Endothelial cell of umbilical vein (primary cell): ENCODE measurements around the gene PLAAT2. TPM values are rescaled to one million over a fixed set of nuclear protein-coding genes. Genes with fewer than 3 reads are reported as not detected.

ENCODE experiments used
- BruUV-seq: library from RNA; stranded (reverse); fragments of 400-500 nt; replicated peaks from 2 replicates; lab custom pipeline; 2021; lab: Mats Ljungman, UMichigan
- CTCF ChIA-PET: fragments of 300-600, 350-600 bp; sonication (Branson Sonifier 250); formaldehyde crosslinking; loops from one replicate; lab custom pipeline; 2021; ENCODE audit warnings: antibody characterized with exemption, inconsistent platforms; lab: Charles Lee
- POLR2A ChIA-PET: fragments of 300-600, 350-600 bp; sonication (Branson Sonifier 250); formaldehyde crosslinking; loops from one replicate; lab custom pipeline; 2021; ENCODE audit warnings: antibody characterized with exemption, inconsistent platforms; lab: Charles Lee
- DNase-seq: peaks from one replicate; pipeline ENCODE4 v3.0.0-alpha.2; 2011; ENCODE audit warnings: low read depth, low spot score
- FAIRE-seq: peaks from 2 replicates; lab custom pipeline; 2011; peaks lifted over from hg19 to GRCh38; lab: Jason Lieb, UNC
- H2AFZ ChIP-seq: 2 replicates; pipeline ENCODE4 v1.6.0; 2012; ENCODE audit warnings: low read depth, low read length, control low read depth, inconsistent platforms
- H3K27ac ChIP-seq: 2 replicates; pipeline ENCODE4 v1.5.1; 2011; ENCODE audit warnings: low read depth, mild to moderate bottlenecking, control low read depth, low read length, moderate library complexity; ENCODE audit not compliant: insufficient read depth
- H3K27me3 ChIP-seq, 2 experiments: 2 replicates each; pipeline versions ENCODE4 v1.6.0 to v1.6.1; 2011; ENCODE audit warnings: low read length in 2 of 2, mixed read lengths in 1 of 2; ENCODE audit not compliant: control insufficient read depth in 2 of 2, insufficient read depth in 2 of 2
- H3K36me3 ChIP-seq, 2 experiments: 2 replicates in 1 of 2; 3 replicates in 1 of 2; pipeline ENCODE4 v1.5.1; 2011; ENCODE audit warnings: low read length in 2 of 2, mild to moderate bottlenecking in 1 of 2, moderate library complexity in 1 of 2; ENCODE audit not compliant: control insufficient read depth in 2 of 2, insufficient read depth in 2 of 2; ENCODE audit errors: extremely low read depth in 1 of 2
- H3K4me1 ChIP-seq: 3 replicates; pipeline ENCODE4 v1.5.1; 2011; ENCODE audit warnings: mild to moderate bottlenecking, low read length; ENCODE audit not compliant: control insufficient read depth, insufficient read depth; ENCODE audit errors: extremely low read depth
- H3K4me2 ChIP-seq: 2 replicates; pipeline ENCODE4 v1.6.1; 2011; ENCODE audit warnings: low read length, control low read depth, mixed read lengths; ENCODE audit not compliant: insufficient read depth
- H3K4me3 ChIP-seq, 3 experiments: fragments of 200-600 bp in 1 of 3; sonication (generic), shearing (Covaris generic) in 1 of 3; replicated peaks in 1 of 3; 2 replicates each; pipeline ENCODE4 v1.5.1; 2011 to 2016; ENCODE audit warnings: control low read depth in 3 of 3, low read length in 3 of 3, mild to moderate bottlenecking in 2 of 3, inconsistent platforms in 1 of 3, low read depth in 1 of 3, moderate library complexity in 1 of 3; ENCODE audit not compliant: insufficient read depth in 1 of 3
- H3K79me2 ChIP-seq: 2 replicates; pipeline ENCODE4 v1.6.0; 2012; ENCODE audit warnings: low read length, inconsistent platforms; ENCODE audit not compliant: control insufficient read depth, insufficient read depth
- H3K9ac ChIP-seq: replicated peaks from 2 replicates; pipeline ENCODE3; 2011; ENCODE audit warnings: low read length, control low read depth; ENCODE audit not compliant: insufficient read depth; ENCODE audit errors: extremely low read depth
- H3K9me1 ChIP-seq: replicated peaks from 3 replicates; pipeline ENCODE4 v1.6.0; 2011; ENCODE audit warnings: mild to moderate bottlenecking, low read length; ENCODE audit not compliant: control insufficient read depth, insufficient read depth; ENCODE audit errors: extremely low read depth
- H3K9me3 ChIP-seq: replicated peaks from 2 replicates; pipeline ENCODE4 v1.5.1; 2012; ENCODE audit warnings: low read length, inconsistent platforms; ENCODE audit not compliant: control insufficient read depth, insufficient read depth
- H4K20me1 ChIP-seq: replicated peaks from 2 replicates; pipeline ENCODE3; 2011; ENCODE audit warnings: mild to moderate bottlenecking, low read length; ENCODE audit not compliant: control insufficient read depth, insufficient read depth; ENCODE audit errors: extremely low read depth
- CTCF ChIP-seq, 2 donors: IDR thresholded peaks; 1 replicate in 1 of 2; 2 replicates in 1 of 2; pipeline ENCODE4 v1.5.1; 2011; ENCODE audit warnings: low read length in 2 of 2, mild to moderate bottlenecking in 2 of 2, moderate library complexity in 2 of 2, control low read depth in 1 of 2, inconsistent platforms in 1 of 2, low read depth in 1 of 2; ENCODE audit not compliant: insufficient read depth in 1 of 2; ENCODE audit errors: extremely low read depth in 1 of 2
- EZH2 ChIP-seq: IDR thresholded peaks from 2 replicates; pipeline ENCODE4 v1.6.1; 2012; ENCODE audit warnings: borderline replicate concordance, low read depth, mild to moderate bottlenecking, moderate library complexity, low read length, inconsistent platforms; ENCODE audit not compliant: severe bottlenecking
- FOS ChIP-seq: IDR thresholded peaks from 2 replicates; pipeline ENCODE4 v1.6.1; 2011; ENCODE audit warnings: mild to moderate bottlenecking, low read length, moderate library complexity, borderline replicate concordance; ENCODE audit not compliant: insufficient read depth
- GATA2 ChIP-seq: IDR thresholded peaks from 2 replicates; pipeline ENCODE4 v1.7.0; 2011; ENCODE audit warnings: low read depth, mild to moderate bottlenecking, moderate library complexity, mixed read lengths, low read length; ENCODE audit not compliant: insufficient read length, insufficient read depth
- JUN ChIP-seq: IDR thresholded peaks from 2 replicates; pipeline ENCODE4 v1.6.1; 2011; ENCODE audit warnings: borderline replicate concordance, low read depth; ENCODE audit not compliant: insufficient read length, insufficient read depth
- MAX ChIP-seq: IDR thresholded peaks from 2 replicates; pipeline ENCODE4 v1.6.1; 2011; ENCODE audit not compliant: insufficient read depth, insufficient read length
- MYC ChIP-seq: IDR thresholded peaks from one replicate; pipeline ENCODE4 v1.6.1; 2011; ENCODE audit warnings: mild to moderate bottlenecking, low read depth, low read length
- POLR2A ChIP-seq: IDR thresholded peaks from 2 replicates; pipeline ENCODE4 v1.6.1; 2012; ENCODE audit warnings: low read depth, mild to moderate bottlenecking, control low read depth, low read length
- POLR2AphosphoS5 ChIP-seq: IDR thresholded peaks from 2 replicates; pipeline ENCODE4 v1.6.1; 2012; ENCODE audit warnings: low read depth, mild to moderate bottlenecking, control low read depth, low read length, moderate library complexity; ENCODE audit not compliant: insufficient read depth
- dilution Hi-C: fragments of 300-500 bp; cut with MboI; formaldehyde crosslinking; loops from one replicate; pipeline ENCODE4 v1.15.0; 2019; ENCODE audit warnings: low sequenced_read_pairs; ENCODE audit not compliant: extremely low pct_ligation_motif_present
- intact Hi-C: fragments of 100-400 bp; cut with micrococcal nuclease; formaldehyde crosslinking; loops from one replicate; pipeline ENCODE4 v1.10.0; 2022
- polyA plus RNA-seq, 4 experiments: library from polyadenylated mRNA; depleted of rRNA in 3 of 4; stranded (reverse) in 3 of 4; unstranded in 1 of 4; fragments of >200 nt; gene quantifications; 2 replicates each; pipeline versions ENCODE4 v1.2.1 to v1.2.3, GENCODE V29; 2011 to 2012; ENCODE audit warnings: missing spikeins in 1 of 4
- total RNA-seq: library from RNA; stranded (reverse); gene quantifications from 2 replicates; pipeline ENCODE4 v1.2.3, GENCODE V29; 2021

Gene PLAAT2
- total and polyA plus RNA-seq, 2 donors (not counting 3 experiments of a cell fraction or from before 2014, with no cell fraction given) = 0.40 TPM; not detected in 1

GRCh38 chr11:63505857-63506528, 57.2 kb downstream of the PLAAT2 start, which contains the start of gene LGALS12:
TSS of gene LGALS12 (plus strand) at chr11:63506084. CDS start at chr11:63506459, 375 bp downstream.
- H2AFZ ChIP-seq = no peak within 1 kb of the TSS
- no peak for FAIRE-seq

More at GRCh38 chr11:63505857-63506528, 57.2 kb downstream of the PLAAT2 start, which contains the start of gene LGALS12:
- no TSS peak for BruUV-seq
- no peaks in the 10 kb centered on the region for H3K4me1 ChIP-seq
- no peak for DNase-seq
- no peaks in the 10 kb centered on the region for H3K9me3 ChIP-seq
- ChIA-PET POLR2A (no interaction called here), CTCF (interaction anchor here (0.7 to 4.2 kb wide), 3 partner anchors 9 to 27 kb away, joined by 3 to 18 read pairs (median 4); no protein-coding TSS in a partner anchor)
- H3K27ac ChIP-seq = no peak within 1 kb of the TSS
- no peaks in the 10 kb centered on the region for H4K20me1 ChIP-seq
- TF ChIP-seq POLR2A = no peak
- TF ChIP-seq MAX = no peak
- no peak for TF ChIP-seq POLR2AphosphoS5
- TF ChIP-seq EZH2 = no peak
- no peak for TF ChIP-seq MYC
- TF ChIP-seq GATA2 = no peak
- no peak for TF ChIP-seq JUN
- no peak for TF ChIP-seq FOS
- no peak for TF ChIP-seq CTCF (IDR thresholded peaks at IDR 0.05; ENCODE audit: extremely low read depth in 1 of 2, insufficient read depth in 1 of 2, low read depth in 1 of 2, low read length in 2 of 2)
- H3K9ac ChIP-seq = no peak within 1 kb of the TSS
- H3K4me3 ChIP-seq = no peak within 1 kb of the TSS
- intact Hi-C loops = no loop called here
- no peaks in the 10 kb centered on the region for H3K9me1 ChIP-seq
- H3K4me2 ChIP-seq = no peak within 1 kb of the TSS
- peaks cover 0 to 11% of the 10 kb centered on the region in 2 experiments for H3K27me3 ChIP-seq
- H3K79me2 ChIP-seq = no peaks in the 10 kb centered on the region
- no peaks in the 10 kb centered on the region for H3K36me3 ChIP-seq
- dilution Hi-C loops = no loop called here
